Head of caudate nucleus (tissue), 42 donors: ENCODE results near the gene GSG1L.

Experiments used
- DNase-seq, 42 donors: peaks; one replicate each; pipeline versions ENCODE4 v3.0.0 to v3.0.0-alpha.2; 2020 to 2021; ENCODE audit warnings: mixed read lengths in 7 of 42
- intact Hi-C: fragments of 100-400 bp; cut with DNase I; formaldehyde crosslinking; loops from one replicate; pipeline ENCODE4 v1.15.0; 2022

GSG1L gene

DNA sequence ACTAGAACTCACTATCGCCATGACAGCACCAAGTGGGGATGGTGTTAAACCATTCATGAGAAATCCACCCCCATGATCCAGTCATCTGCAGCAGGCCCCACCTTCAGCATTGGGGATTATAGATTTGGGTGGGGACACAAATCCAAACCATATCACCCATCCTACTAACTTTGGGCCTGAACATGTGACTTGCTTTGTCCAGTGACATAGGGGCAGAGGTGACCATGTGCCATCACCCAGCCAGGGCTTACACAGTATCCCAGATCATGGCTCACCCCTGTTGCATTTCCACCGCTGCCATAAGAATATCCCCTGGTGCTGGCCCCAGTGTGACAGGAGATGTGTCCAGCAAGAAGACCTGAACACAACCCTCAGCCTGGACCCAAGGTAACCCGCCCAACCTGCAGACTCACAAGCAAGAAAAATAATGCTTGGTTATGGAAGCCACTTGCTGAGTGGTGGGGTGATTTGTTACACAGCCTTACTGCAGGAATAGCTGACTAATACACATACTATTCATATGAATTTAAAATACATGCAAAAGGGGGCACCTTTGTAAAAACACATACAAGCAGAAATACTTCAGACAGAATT, 130.9 kb downstream of the GSG1L start:
- intact Hi-C loops = no loop called here
- DNase-seq = no peak

DNA sequence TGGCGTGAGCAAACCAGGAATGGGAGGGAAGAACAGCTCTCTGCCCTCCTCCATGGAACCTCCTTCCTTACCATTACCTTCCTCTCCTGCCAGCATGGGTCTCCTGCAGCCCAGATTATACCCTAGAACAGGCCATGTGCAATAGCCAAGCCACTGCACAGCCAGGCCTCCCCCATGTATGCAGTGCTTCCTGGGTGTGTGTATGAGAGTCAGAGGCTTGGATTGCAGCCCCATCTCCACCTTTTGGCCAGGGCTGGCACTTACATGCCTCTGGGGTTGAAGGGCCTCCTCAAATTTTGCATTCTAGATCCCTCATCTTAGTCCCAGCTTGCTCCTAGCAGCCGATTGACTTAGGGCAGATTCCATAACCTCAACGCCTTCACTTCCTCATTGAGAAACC, 133.7 kb downstream of the GSG1L start:
- intact Hi-C loops = no loop called here
- DNase-seq = no peak

DNA sequence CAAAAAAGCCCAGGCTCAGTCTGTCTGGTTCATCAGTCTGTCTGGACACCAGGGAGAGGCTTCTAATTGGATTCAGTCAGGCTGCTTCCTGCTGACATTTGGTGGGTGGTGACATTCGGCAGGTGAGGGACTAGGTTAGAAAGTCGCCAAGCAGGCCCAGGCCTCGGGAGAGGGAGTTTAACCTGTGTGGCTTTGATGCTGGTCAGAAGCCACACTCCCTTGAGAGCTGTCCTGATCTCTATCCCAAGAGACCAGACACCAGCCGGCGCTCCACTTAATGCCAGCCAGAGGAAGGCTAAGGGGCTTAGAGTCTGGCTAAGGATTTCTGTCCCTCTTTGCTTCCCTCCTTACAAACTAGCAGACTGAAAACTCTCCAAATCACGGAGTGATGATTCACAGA, 135.0 kb downstream of the GSG1L start:
- intact Hi-C loops = no loop called here
- DNase-seq = no peak

DNA sequence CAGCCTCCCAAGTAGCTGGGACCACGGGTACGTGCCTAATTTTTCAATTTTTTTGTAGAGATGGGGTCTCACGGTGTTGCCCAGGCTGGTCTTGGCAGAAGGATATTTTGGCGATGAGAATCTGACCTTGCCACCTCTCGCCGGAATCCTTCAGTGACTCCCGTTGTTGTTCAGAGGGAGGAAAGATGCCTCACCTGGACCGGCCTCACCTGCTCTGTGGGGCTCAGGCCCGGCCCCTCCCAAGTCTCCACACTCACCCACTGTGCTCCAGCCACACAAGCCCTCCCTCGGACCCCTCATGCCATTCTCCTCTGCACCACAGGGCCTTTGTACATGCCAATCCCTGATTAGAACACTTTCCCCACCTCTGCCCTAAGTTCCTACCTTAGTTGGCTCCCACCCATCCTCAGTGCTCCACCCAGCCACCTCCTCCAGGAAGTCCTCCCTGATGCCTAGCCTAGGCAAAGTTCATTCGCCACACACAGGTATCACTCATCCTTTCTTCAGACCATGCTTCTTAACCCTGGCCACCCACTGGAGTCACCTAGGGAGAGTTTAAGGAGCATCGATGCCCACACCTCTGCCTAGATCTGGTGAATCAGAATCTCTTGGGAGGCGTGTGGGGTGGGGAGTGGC, 136.1 kb downstream of the GSG1L start:
- intact Hi-C loops = no loop called here
- no peak for DNase-seq

DNA sequence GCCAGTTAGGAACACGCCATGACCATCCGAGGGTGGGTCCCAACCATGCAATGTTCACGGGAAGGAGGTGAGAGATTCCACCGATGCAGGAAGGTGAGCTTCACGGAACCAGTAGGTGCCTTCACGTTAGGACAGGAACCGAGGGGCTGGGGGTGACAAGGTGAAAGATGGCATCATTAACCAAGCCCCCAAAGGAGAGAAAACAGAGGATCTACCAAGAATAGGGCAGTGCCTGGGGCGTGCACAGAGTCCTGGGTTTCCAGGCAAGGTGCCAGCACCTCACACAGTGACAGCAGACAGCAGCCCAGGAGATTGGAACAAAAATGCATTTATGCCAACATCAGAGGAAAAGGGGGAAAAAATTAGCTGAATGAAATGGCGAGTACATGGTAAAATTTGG, 137.9 kb downstream of the GSG1L start:
- peak in 4 of 42 donors; percentile 5 to 43 (median 13) for DNase-seq
- intact Hi-C loops = no loop called here

DNA sequence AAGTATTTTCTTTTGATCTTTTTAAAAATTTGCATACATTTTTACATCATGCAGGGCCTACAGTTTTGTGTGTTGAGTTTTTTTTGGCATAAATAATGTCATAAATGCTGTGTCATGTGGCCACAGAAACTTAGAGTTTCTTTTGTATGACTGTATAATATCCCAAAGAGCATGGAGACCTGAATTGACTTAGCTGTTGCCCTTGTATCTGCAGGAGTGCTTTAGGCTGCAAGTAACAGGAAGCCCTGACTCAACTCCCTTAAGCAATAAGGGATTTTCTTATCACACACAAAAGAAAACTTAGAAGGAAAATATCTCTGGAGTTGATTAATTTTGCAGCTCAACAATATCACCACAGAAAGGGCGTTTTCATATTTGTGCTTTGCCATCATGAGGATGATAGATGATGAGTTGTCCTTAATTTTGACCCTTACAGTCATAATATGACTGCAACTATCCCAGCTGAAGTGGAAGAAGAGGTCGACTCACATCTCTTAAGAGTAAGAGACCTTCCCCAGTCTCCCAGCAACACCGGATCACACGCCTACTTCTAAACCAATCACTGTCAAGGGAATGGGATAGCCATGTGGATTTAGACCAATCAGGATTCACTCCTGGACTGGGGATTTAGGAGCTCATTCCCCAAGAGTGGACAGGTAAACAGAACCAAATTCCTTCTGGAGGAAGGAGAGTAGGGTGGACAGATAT, 138.9 kb downstream of the GSG1L start:
- DNase-seq = no peak

DNA sequence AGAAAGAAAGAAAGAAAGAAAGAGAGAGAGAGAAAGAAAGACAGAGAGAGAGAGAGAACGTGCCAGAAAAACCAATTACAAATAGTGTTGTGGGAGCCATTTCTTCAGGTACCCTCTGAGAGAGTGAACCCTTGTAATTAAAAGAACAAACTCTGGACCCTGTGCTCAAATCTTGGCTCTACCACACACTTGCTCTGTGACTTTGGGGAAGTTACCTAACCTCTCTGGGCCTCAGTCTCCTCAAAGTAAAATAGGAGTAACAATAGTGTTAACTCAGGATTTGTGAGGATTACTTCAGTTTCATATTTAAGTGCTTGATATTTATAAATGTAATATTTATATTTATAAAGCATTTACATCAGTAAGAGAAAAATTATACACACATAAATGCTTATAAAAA, 139.8 kb downstream of the GSG1L start:
- intact Hi-C loops = no loop called here
- DNase-seq = no peak

More for the DNA sequence above, 138.9 kb downstream of the GSG1L start:
- intact Hi-C loops = no loop called here

DNA sequence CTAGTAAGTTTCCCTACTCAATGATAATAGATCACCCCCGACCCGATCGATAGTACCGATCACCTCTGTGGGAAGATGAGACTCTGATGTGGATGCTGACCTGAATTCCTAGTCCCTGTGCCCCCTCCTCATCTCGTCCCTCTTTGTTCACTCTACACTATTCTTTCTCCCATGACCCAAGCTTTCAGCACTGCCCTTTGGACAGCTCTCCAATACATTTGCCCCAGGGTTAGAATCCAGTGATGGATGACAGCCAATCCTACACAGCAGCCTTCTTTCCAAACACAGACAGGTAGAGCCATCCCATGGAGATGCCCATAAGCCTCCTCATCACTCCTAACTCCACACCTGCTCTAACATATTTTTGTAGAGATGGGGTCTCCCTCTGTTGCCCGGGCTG, 141.1 kb downstream of the GSG1L start:
- DNase-seq = no peak
- intact Hi-C loops = no loop called here

DNA sequence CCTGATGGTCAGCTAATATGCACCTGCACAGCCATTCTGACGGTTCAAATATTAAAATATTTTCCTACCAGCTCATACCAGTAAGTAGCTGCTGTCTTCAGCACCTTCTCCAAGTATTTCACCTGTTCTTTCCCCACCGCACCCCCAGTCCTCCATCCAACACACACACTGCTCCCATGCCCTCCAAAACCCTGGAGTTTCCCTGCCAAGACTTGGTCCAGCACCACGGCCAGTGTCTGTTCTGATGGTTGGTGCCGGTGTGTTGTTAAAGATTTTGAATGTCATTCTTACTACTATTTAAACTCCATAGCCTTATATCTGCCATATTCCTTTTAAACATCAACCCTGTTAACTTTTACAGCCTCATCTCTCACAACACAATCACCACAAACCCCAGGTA, 142.4 kb downstream of the GSG1L start:
- intact Hi-C loops = no loop called here
- no peak for DNase-seq

DNA sequence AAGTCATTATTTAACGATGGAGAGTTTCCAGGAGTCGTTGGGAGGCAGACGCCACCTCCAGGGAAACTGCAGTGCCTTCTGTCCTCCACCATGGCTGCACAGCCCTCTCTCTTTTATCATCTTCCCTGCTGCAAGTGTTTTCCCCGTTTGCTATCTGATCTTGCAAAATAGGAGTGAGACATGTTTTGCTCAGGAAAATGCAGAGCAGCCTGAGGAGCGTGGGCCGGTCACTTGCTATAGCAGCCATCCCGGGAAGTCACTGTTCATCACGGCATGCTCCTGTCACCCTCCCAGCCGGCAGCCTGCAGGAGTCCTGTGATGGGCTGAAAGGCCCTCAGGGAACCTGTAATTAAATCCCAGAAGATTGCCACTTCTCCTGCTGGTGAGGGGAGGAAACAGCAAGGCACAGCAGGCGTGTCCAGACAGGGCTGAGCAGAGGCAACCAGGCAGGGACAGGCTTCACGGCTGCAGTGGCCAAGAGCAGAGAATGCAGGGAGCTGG, 143.1 kb downstream of the GSG1L start:
- DNase-seq = peak in 40 of 42 donors; percentile 2 to 72 (median 35)
- intact Hi-C loops = no loop called here

DNA sequence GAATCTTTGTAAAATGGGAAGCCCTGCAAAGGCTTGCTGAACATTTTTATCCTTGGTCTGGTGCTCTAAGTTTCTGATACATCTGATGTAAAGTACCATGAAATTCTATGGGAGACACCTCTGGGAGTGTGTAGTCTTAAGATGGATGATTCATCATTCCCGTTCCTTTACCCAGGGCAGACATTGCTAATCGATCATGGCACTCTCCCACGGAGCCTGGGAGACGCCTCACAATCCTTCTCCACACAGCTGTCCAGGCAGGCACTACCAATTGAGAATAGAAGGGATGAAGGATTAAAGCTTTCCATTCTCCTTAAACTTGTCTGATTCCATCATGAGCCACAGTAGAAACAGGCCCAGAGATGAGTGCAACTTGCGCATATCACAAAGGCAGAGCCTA, 144.8 kb downstream of the GSG1L start:
- intact Hi-C loops = no loop called here

DNA sequence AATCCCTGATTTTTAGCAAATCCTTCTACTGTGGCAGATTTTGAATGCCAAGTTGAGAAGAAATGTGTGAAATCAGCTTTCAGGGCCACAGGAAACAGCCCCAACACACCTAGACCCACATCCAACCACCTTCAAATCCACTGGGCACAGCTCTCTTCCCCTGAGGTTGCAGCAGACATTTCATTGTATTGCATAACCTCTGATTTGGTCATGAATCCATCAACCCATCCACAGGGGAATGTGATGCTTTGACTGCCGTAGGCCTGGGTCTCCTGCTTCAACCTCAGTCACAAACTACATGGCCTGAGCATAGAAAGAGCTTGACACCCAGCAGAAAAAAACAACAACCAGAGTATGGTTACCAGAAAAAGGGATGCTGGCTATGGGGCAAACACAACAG, 145.6 kb downstream of the GSG1L start:
- no peak for DNase-seq

More for the DNA sequence above, 144.8 kb downstream of the GSG1L start:
- peak in 25 of 42 donors; percentile 3 to 67 (median 28) for DNase-seq

DNA sequence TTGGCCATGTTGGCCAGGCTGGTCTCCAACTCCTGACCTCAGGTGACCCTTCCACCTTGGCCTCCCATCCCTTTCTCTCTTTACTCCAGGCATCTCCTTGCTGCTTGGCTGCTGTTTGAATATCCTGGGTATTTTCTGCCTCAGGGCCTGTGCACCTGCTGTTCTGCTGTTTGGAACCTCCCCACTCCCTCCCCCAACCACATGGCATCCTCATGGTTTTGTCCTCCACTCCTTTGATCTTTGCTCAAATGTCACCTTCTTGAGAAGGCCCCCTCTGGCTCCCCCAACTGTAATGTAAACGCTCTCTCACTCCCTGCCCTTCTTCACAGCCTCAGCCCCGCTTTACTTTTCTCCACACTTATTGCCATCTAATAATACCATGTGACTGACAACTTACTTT, 152.0 kb downstream of the GSG1L start:
- DNase-seq = no peak
- intact Hi-C loops = no loop called here

More for the DNA sequence above, 145.6 kb downstream of the GSG1L start:
- intact Hi-C loops = no loop called here

DNA sequence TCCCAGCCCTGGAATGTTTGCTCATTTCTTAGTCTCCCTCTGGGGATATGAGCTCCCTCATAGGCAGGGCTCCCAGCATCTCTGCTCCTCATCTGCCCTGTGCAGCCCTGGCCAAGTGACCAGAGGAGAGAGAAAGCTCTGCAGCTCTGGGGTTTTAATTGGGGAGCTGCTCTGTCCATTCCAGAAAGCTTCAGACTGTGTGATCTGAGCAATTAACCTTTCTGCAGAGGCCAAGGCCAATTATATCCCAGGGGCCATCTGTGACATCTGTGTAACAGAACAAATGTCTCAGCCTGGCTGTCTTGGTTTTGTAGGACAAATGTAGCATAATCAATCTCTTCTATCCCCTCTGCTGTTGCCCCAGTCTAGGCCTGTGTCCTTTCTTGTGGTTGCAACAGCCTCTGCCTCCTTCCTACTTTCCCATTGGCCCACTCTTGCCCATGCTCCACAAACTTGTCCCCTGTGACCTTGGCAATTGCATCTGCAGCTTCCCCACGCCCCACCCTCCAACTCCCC, 156.0 kb downstream of the GSG1L start:
- intact Hi-C loops = no loop called here
- DNase-seq = no peak

DNA sequence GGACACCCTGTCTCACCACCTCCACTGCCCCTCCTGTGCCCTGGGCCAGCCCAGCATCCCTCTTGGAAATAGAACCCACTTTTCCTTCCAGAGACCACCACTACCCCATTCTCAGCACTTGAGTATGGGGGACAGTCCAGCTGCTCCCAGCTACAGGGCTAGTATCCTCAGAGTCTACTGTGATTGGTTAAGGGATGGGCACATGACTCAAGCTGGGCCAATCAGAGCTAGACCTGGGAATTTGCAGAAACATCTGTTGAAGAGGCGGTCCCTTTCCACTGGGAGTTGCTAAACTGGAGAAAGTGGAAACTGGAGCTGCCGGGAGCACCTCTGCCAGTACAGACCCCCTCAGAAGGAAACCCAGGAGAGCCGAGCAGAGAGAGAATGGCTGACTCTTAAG, 156.6 kb downstream of the GSG1L start:
- intact Hi-C loops = no loop called here

DNA sequence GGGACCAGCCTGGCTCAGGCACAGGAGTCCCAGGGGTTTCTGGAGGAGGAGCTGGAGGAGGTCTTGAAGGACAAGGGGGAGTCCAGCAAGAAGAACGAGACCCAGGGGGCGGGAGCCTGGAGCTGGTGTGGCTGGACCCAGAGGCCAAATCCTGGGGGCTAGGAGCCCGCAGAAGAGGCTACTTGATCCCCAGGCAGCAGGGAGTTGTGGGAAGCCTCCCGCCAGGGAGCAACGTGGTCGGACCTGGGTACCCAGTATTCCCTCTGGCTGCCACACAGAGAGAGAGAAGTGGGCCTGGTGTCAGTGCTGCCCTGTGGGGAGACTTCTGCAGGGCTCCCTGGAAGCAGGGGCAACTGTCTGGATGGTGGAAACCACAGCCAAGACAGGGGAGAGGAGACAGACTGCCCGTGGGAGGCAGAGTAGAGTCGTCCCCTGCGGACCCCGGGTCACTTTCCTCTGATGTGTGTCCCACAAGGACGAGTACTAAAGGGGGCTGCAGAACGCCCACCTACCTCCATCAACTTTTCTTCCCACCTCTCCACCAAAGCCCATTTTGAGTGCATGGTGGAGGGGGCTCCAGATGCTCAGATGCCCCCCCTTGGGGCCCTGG, 160.4 kb downstream of the GSG1L start:
- intact Hi-C loops = no loop called here
- DNase-seq = no peak

More for the DNA sequence above, 156.6 kb downstream of the GSG1L start:
- no peak for DNase-seq

DNA sequence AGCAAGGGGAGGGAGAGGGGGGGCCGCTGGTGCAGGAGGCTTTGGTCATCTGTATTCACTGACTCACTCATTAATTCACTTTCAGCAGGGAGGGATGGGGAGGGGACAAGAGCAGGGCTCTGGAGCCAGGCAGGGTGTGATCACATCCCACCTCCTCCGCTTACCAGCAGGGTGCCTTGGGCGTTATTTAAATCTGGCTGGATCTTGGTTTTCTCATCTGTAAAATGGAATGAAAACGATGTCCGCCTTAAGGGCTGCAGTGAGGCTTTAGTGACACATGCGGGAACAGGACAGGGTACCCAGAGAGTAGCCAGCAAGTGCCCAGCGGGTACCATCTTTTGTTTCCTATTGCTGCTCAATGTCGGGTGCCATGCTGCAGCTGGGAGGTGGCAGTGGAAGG, 161.0 kb downstream of the GSG1L start:
- intact Hi-C loops = no loop called here
- DNase-seq = no peak

DNA sequence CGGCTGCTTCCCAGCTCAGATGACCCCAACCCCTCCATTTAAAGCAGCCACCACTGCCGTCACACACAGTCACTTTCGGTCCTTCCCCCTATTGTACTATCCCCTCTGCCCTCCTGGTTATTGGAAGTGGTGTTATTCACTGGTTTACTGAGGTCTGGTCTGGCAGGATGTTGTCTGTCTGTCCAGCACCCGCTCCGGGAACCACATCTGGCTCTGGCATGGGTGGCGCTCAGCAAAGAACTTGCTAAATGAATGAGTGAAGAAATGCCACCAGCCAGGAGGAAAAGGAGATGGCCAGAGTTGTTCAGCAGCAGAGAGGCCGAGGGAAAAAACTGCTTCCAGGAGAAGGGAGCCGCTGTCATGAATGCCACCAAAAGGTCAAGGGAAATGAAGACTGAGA, 161.6 kb downstream of the GSG1L start:
- no peak for DNase-seq
- intact Hi-C loops = no loop called here

DNA sequence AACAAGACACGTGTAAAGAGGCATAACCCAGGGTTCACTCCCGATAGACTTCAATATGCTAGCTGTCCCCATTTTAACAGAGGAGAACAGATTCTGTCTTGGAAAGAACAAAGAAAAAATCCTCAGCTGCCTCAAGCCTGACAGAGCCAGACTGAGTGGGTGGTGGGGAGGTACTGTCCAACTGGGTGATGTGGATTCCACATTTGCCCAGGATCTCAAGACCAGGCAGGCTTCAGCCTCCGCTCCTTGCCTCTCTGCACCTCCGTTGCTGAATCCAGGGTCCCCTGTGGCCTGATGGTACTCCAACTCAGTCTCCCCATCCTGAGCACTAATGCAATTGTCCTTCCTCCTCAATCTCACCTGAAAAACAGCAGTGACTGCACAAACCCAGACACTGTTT, 163.8 kb downstream of the GSG1L start:
- intact Hi-C loops = no loop called here
- DNase-seq = no peak

DNA sequence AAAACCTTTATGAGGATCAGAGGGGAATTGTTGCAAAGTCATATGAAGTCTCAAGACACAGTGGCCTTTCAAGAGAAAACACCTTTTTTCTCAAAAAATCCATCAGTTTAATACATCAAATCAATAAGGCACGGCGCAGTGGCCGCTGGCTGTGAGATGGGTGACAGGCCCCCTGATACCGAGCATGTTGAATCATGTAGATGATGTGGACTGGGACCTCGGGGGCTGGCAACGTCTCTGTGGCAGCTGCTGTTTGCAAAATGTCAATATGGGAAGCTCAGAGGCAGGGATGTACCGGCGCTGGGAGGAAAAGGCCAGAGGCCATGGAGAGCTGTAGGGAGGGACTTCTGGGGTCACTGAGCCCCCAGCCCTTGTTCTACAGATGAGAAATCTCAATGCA, 169.1 kb downstream of the GSG1L start:
- no peak for DNase-seq
- intact Hi-C loops = no loop called here
